K562 (cell line): ENCODE data around the gene SELENOO. TPM values are rescaled to one million over a fixed set of nuclear protein-coding genes. Genes with fewer than 3 reads are reported as not detected.
A peak's percentile ranks its signal among the peaks of the same experiment; 100 is the strongest.

Source experiments
- BHLHE40 ChIP-seq: IDR thresholded peaks from 2 replicates; pipeline ENCODE4 v1.6.1; 2011; ENCODE audit warnings: low read length, improper control_type of control experiment
- CCNT2 ChIP-seq: IDR thresholded peaks from 2 replicates; pipeline ENCODE4 v1.6.1; 2011; ENCODE audit warnings: borderline replicate concordance, low read depth, mild to moderate bottlenecking, moderate library complexity, mixed read lengths, low read length; ENCODE audit not compliant: insufficient read length; ENCODE audit errors: extremely low read depth
- DNMT1 ChIP-seq: fragments of 450-650 bp; IDR thresholded peaks from 2 replicates; pipeline ENCODE4 v1.6.1; 2016; ENCODE audit warnings: antibody characterized with exemption, mild to moderate bottlenecking
- GABPA ChIP-seq: fragments of 200-800 bp; sonication (Bioruptor generic); conservative IDR thresholded peaks from 2 replicates; pipeline ENCODE4 v1.6.1; 2016; ENCODE audit warnings: low read depth, missing genetic modification characterization, missing compliant biosample characterization
- RFX5 ChIP-seq: IDR thresholded peaks from 2 replicates; pipeline ENCODE4 v1.6.1; 2011; ENCODE audit warnings: low read depth, mild to moderate bottlenecking, improper control_type of control experiment, low read length
- SMARCE1 ChIP-seq: fragments of 450-650 bp; IDR thresholded peaks from 2 replicates; pipeline ENCODE4 v1.7.1; 2016; ENCODE audit warnings: mild to moderate bottlenecking
- TBL1XR1 ChIP-seq, 2 experiments: IDR thresholded peaks; 2 replicates each; pipeline ENCODE4 v1.6.1; 2012; ENCODE audit warnings: improper control_type of control experiment in 2 of 2, low read length in 2 of 2, mild to moderate bottlenecking in 1 of 2
- ZC3H11A ChIP-seq: IDR thresholded peaks from 2 replicates; pipeline ENCODE4 v1.6.1; 2012; ENCODE audit warnings: low read depth, low read length, improper control_type of control experiment
- ZNF316 ChIP-seq: fragments of 450-650 bp; IDR thresholded peaks from 2 replicates; pipeline ENCODE4 v1.6.1; 2016
- ZNF41 ChIP-seq: fragments of 250-450 bp; sonication (Bioruptor Pico); conservative IDR thresholded peaks from 2 replicates; pipeline ENCODE4 v1.4.0; 2020; ENCODE audit warnings: mild to moderate bottlenecking
- polyA plus RNA-seq, 8 experiments: library from polyadenylated mRNA; depleted of rRNA in 4 of 8; stranded (reverse) in 5 of 8; unstranded in 3 of 8; fragments of >200 nt; fragmentation: Nextera tagmentation in 2 of 8; fragmentation: Illumina TruSeq in 1 of 8; extraction: Ambion mirVana in 2 of 8; extraction: Trizol in 1 of 8; gene quantifications; 2 replicates each; pipeline versions ENCODE4 v1.2.1 to v1.2.3, GENCODE V29; 2011 to 2014; ENCODE audit warnings: inconsistent platforms in 1 of 8, missing spikeins in 1 of 8
- total RNA-seq, 7 experiments: library from RNA; depleted of rRNA in 6 of 7; stranded (reverse); fragments of >200 nt in 6 of 7; fragmentation: Illumina TruSeq in 2 of 7; extraction: Trizol in 2 of 7; gene quantifications; 2 replicates each; pipeline versions ENCODE4 v1.2.1 to v1.2.3, GENCODE V29; 2011 to 2021; ENCODE audit warnings: low replicate concordance in 1 of 7
- TF ChIP-seq, protein P1 (sequence below), 2 experiments: fragments of 450-650 bp in 1 of 2; IDR thresholded peaks; 2 replicates each; pipeline ENCODE4 v1.6.1; 2011 to 2017; ENCODE audit warnings: low read depth in 2 of 2, antibody characterized with exemption in 1 of 2, borderline replicate concordance in 1 of 2, low read length in 1 of 2, mild to moderate bottlenecking in 1 of 2, mixed read lengths in 1 of 2; ENCODE audit not compliant: control insufficient read depth in 1 of 2
- TF ChIP-seq, protein P2 (sequence below): fragments of 250-450 bp; sonication (Bioruptor Pico); IDR thresholded peaks from 2 replicates; pipeline ENCODE4 v1.5.0; 2021; ENCODE audit warnings: mild to moderate bottlenecking, moderate library complexity
- TF ChIP-seq, protein P3 (sequence below): fragments of 250-450 bp; sonication (Bioruptor Pico); IDR thresholded peaks from 2 replicates; pipeline ENCODE4 v1.8.0; 2021; ENCODE audit warnings: borderline replicate concordance, mild to moderate bottlenecking, moderate library complexity; ENCODE audit not compliant: poor library complexity, severe bottlenecking
- TF ChIP-seq, protein P4 (sequence below): fragments of 250-450 bp; sonication (Bioruptor Pico); IDR thresholded peaks from 2 replicates; pipeline ENCODE4 v1.9.0; 2021; ENCODE audit warnings: mild to moderate bottlenecking
- TF ChIP-seq, protein P5 (sequence below), 3 experiments: fragments of 200-800 bp in 1 of 3; fragments of 250-450 bp in 1 of 3; fragments of 450-650 bp in 1 of 3; sonication (Bioruptor Pico) in 1 of 3; sonication (Bioruptor generic) in 1 of 3; formaldehyde crosslinking in 1 of 3; IDR thresholded peaks; 2 replicates each; pipeline versions ENCODE4 v1.6.1 to v1.8.0; 2016 to 2022; ENCODE audit warnings: mild to moderate bottlenecking in 2 of 3, missing genetic modification characterization in 2 of 3, missing compliant biosample characterization in 1 of 3, moderate library complexity in 1 of 3

SELENOO gene
- total and polyA plus RNA-seq, 9 of the 15 experiments (the other 6 are each of a cell fraction or from before 2014, with no cell fraction given): 0.37 to 24.9 (median 8.3) TPM

DNA sequence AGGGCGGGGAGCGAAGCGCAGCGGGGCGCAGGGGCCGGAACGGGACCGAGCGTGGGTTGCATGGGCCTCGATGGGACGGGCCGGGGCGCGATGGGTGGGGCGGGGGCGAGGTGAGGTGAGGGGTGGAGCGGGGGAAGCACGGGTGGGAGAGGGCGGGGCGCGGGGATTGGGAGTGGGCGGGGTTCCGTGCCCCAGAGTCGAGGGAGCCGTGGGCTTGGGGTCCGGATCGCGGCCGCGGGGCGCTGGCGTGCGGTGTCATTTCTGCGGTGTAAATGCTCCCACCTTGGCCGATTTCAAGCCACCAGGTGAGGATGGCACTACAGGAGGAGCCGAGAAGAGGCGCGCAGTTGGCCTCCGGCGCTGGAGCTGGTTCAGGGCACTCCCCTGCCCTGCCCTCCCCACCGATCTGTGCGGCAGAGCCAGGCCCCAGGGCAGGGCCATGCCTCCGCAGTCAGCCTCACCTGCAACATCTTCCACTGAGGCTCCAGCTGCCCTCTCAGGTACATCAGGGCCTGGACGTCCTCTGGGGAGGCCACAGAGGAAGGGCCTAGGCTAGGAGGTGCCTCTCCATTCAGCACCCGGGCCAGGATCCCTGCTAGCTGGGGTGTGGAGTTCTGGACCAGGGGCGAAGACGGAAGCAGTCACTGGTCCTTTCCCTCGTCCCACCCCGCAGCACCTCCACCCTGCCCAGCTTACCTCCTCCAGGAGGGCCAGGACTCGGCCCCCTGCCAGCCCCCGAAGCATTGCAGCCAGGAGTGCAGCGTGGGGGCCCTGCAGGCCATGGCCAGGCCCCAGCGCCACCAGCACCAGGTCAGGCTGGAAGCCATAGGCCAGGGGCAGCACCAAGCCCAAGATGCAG lies 44.6 kb downstream of the SELENOO start (continued):
- TF ChIP-seq CCNT2: peak; percentile 9
- peak; percentile 6 for TF ChIP-seq GABPA (tag)
- TF ChIP-seq SMARCE1: no peak
- TF ChIP-seq, protein P1, sequence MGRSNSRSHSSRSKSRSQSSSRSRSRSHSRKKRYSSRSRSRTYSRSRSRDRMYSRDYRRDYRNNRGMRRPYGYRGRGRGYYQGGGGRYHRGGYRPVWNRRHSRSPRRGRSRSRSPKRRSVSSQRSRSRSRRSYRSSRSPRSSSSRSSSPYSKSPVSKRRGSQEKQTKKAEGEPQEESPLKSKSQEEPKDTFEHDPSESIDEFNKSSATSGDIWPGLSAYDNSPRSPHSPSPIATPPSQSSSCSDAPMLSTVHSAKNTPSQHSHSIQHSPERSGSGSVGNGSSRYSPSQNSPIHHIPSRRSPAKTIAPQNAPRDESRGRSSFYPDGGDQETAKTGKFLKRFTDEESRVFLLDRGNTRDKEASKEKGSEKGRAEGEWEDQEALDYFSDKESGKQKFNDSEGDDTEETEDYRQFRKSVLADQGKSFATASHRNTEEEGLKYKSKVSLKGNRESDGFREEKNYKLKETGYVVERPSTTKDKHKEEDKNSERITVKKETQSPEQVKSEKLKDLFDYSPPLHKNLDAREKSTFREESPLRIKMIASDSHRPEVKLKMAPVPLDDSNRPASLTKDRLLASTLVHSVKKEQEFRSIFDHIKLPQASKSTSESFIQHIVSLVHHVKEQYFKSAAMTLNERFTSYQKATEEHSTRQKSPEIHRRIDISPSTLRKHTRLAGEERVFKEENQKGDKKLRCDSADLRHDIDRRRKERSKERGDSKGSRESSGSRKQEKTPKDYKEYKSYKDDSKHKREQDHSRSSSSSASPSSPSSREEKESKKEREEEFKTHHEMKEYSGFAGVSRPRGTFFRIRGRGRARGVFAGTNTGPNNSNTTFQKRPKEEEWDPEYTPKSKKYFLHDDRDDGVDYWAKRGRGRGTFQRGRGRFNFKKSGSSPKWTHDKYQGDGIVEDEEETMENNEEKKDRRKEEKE (IDR thresholded peaks at IDR 0.05; ENCODE audit: borderline replicate concordance in 1 of 2, control insufficient read depth in 1 of 2, low read depth in 2 of 2, low read length in 1 of 2): no peak
- no peak for TF ChIP-seq ZNF316
- TF ChIP-seq, protein P2, sequence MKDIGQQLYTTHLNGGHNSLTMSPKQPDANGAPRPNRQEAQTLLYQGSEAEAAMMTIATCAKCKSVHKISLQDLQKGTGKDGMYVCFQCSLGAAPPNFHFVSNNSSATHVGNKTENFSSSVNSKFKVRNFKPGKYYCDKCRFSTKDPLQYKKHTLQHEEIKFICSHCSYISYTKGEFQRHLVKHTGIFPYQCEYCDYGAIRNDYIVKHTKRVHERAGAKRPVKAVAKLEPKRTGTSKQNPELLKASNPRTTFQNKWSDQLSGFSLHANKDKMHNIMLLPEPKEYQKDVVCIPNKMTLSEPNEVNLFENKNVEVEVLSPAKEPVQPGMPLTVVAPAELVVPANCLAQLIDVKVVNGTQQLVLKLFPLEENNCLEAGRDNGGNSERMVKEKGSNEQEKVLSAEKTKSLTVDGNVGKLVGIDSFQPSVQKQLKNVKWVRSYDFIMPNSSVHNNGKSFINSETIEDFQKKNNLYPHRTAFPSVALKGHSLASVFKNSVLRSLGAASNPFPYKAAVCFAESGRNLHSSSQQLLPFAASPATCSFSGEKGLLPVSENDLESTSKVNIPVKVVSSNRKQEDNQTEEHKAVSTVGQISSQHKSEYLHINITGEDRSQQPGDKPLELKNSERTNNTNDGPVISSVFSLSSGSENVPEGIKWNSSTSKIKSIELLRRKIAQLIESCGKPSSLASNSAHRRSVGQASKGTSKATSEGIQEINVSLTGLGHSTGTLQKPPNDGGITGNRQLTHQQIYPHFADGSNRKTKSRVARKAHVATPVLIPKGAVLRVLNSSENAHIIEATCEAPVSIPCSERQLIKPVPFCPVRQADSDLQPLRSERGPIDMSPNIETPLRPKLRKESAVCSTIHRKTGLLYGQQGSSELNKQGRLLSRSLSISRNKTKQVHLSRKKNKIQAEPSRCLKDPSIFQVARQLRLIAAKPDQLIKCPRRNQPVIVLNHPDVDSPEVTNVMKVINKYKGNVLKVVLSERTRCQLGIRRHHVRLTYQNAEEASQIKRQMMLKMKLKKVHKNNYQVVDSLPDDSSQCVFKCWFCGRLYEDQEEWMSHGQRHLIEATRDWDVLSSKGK (CRISPR knock-in tag): no peak
- TF ChIP-seq, protein P3, sequence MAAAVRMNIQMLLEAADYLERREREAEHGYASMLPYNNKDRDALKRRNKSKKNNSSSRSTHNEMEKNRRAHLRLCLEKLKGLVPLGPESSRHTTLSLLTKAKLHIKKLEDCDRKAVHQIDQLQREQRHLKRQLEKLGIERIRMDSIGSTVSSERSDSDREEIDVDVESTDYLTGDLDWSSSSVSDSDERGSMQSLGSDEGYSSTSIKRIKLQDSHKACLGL (CRISPR knock-in tag): no peak
- no peak for TF ChIP-seq ZC3H11A
- no peak for TF ChIP-seq DNMT1
- no peak for TF ChIP-seq BHLHE40
- TF ChIP-seq, protein P4, sequence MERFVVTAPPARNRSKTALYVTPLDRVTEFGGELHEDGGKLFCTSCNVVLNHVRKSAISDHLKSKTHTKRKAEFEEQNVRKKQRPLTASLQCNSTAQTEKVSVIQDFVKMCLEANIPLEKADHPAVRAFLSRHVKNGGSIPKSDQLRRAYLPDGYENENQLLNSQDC (CRISPR knock-in tag): no peak
- no peak for TF ChIP-seq TBL1XR1 (IDR thresholded peaks at IDR 0.05; ENCODE audit: low read length in 2 of 2)
- no peak for TF ChIP-seq ZNF41 (CRISPR knock-in tag)
- TF ChIP-seq RFX5: no peak
- TF ChIP-seq, protein P5, sequence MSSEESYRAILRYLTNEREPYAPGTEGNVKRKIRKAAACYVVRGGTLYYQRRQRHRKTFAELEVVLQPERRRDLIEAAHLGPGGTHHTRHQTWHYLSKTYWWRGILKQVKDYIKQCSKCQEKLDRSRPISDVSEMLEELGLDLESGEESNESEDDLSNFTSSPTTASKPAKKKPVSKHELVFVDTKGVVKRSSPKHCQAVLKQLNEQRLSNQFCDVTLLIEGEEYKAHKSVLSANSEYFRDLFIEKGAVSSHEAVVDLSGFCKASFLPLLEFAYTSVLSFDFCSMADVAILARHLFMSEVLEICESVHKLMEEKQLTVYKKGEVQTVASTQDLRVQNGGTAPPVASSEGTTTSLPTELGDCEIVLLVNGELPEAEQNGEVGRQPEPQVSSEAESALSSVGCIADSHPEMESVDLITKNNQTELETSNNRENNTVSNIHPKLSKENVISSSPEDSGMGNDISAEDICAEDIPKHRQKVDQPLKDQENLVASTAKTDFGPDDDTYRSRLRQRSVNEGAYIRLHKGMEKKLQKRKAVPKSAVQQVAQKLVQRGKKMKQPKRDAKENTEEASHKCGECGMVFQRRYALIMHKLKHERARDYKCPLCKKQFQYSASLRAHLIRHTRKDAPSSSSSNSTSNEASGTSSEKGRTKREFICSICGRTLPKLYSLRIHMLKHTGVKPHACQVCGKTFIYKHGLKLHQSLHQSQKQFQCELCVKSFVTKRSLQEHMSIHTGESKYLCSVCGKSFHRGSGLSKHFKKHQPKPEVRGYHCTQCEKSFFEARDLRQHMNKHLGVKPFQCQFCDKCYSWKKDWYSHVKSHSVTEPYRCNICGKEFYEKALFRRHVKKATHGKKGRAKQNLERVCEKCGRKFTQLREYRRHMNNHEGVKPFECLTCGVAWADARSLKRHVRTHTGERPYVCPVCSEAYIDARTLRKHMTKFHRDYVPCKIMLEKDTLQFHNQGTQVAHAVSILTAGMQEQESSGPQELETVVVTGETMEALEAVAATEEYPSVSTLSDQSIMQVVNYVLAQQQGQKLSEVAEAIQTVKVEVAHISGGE (CRISPR knock-in tag; IDR thresholded peaks at IDR 0.05): no peak
